HG03108 (cell line): ENCODE data around the gene LDLRAD4.

ENCODE experiments used
- ATAC-seq: cut with Tn5 transposase; IDR thresholded peaks from one replicate; pipeline ENCODE4 v1.9.1; 2021; ENCODE audit warnings: moderate library complexity; ENCODE audit not compliant: unreplicated experiment

Gene LDLRAD4

GRCh38 chr18:13380691-13381070, 162.1 kb downstream of the LDLRAD4 start:
- no peak for ATAC-seq

GRCh38 chr18:13381331-13381730, 162.8 kb downstream of the LDLRAD4 start:
- ATAC-seq = no peak

GRCh38 chr18:13381944-13382365, 163.4 kb downstream of the LDLRAD4 start:
- no peak for ATAC-seq

- ATAC-seq = no peak
These were observed 163.9 kb downstream of the LDLRAD4 start for GRCh38 chr18:13382366-13382953.

- ATAC-seq = no peak
These were observed 164.6 kb downstream of the LDLRAD4 start for GRCh38 chr18:13382954-13383827.

- no peak for ATAC-seq
These were observed 168.6 kb downstream of the LDLRAD4 start for GRCh38 chr18:13386891-13387801.

GRCh38 chr18:13387855-13388548, 169.4 kb downstream of the LDLRAD4 start:
- no peak for ATAC-seq

GRCh38 chr18:13388586-13389490, 170.3 kb downstream of the LDLRAD4 start:
- no peak for ATAC-seq

- ATAC-seq = no peak
These were observed 171.1 kb downstream of the LDLRAD4 start for GRCh38 chr18:13389491-13390131.

GRCh38 chr18:13390196-13390595, 171.6 kb downstream of the LDLRAD4 start:
- ATAC-seq = no peak

GRCh38 chr18:13390711-13391110, 172.2 kb downstream of the LDLRAD4 start:
- ATAC-seq = no peak

- no peak for ATAC-seq
These were observed 173.6 kb downstream of the LDLRAD4 start for GRCh38 chr18:13392029-13392750.

GRCh38 chr18:13392899-13393298, 174.3 kb downstream of the LDLRAD4 start:
- no peak for ATAC-seq

- no peak for ATAC-seq
These were observed 174.8 kb downstream of the LDLRAD4 start for GRCh38 chr18:13393338-13393737.

- ATAC-seq = no peak
These were observed 176.2 kb downstream of the LDLRAD4 start for GRCh38 chr18:13394801-13395200.

- no peak for ATAC-seq
These were observed 177.0 kb downstream of the LDLRAD4 start for GRCh38 chr18:13395577-13395976.

- ATAC-seq = no peak
These were observed 179.1 kb downstream of the LDLRAD4 start for GRCh38 chr18:13397504-13398163.

- no peak for ATAC-seq
These were observed 180.1 kb downstream of the LDLRAD4 start for GRCh38 chr18:13398631-13399030.
